SK-N-SH treated with all-trans-retinoic acid at 6 μM for 48 hours (cell line): ENCODE results near the gene OXER1.

Experiments used
- ARNTL ChIP-seq: fragments of 450-650 bp; formaldehyde crosslinking; IDR thresholded peaks from 2 replicates; pipeline ENCODE4 v1.5.0; 2020; ENCODE audit warnings: low read depth, mild to moderate bottlenecking, moderate library complexity, borderline replicate concordance
- BACH2 ChIP-seq: fragments of 250-450 bp; sonication (Bioruptor Pico); IDR thresholded peaks from 2 replicates; pipeline ENCODE4 v1.9.0; 2021; ENCODE audit warnings: mild to moderate bottlenecking, borderline replicate concordance
- CSDC2 ChIP-seq: fragments of 250-450 bp; sonication (Bioruptor Pico); IDR thresholded peaks from 2 replicates; pipeline ENCODE4 v1.5.0; 2020; ENCODE audit warnings: mild to moderate bottlenecking, moderate library complexity
- TCF4 ChIP-seq: fragments of 250-450 bp; sonication (Bioruptor Pico); IDR thresholded peaks from 2 replicates; pipeline ENCODE4 v1.8.0; 2021; ENCODE audit warnings: mild to moderate bottlenecking, moderate library complexity, borderline replicate concordance

- TF ChIP-seq TCF4 (CRISPR knock-in tag) (no peak), CSDC2 (CRISPR knock-in tag) (no peak), BACH2 (no peak), ARNTL (CRISPR knock-in tag) (no peak)
Measured at GRCh38 chr2:42768706-42769256, 4.8 kb upstream of the OXER1 start.
